ENCODE data around the gene ARHGDIG.

ARHGDIG gene

DNA sequence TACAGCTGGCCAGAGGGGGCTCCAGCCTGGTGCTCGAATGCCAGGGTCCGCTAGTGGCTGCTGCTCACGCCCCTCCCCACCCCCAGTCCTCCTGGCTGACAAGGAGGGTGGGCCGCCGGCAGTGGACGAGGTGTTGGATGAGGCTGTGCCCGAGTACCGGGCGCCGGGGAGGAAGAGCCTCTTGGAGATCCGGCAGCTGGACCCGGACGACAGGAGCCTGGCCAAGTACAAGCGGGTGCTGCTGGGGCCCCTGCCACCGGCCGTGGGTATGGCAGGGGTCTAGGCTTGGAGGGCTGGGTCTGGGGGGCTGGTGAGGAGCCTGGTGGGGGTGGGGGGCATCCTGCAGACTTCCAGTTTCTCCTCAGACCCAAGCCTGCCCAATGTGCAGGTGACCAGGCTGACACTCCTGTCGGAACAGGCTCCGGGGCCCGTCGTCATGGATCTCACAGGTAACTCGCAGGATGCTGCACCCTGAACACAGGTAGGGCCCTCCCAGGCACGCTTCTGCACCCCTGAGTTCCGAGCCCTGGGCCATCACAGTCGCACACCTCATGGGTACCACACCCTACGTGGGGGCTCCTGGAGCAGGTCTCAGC, 1.4 kb downstream of the ARHGDIG start:
- no peak for DNase-seq

DNA sequence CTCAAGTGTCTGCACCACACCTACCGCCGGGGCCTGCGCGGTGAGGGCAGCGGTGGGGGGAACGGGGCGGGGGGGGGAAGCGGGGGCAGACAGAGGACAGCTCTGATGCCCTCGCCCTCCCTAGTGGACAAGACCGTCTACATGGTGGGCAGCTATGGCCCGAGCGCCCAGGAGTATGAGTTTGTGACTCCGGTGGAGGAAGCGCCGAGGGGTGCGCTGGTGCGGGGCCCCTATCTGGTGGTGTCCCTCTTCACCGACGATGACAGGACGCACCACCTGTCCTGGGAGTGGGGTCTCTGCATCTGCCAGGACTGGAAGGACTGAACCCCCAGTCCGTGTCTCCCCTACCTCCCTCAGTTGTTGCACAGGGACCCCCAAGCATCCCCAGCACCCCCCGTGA, 2.1 kb downstream of the ARHGDIG start:
- DNase-seq, result no peak

DNA sequence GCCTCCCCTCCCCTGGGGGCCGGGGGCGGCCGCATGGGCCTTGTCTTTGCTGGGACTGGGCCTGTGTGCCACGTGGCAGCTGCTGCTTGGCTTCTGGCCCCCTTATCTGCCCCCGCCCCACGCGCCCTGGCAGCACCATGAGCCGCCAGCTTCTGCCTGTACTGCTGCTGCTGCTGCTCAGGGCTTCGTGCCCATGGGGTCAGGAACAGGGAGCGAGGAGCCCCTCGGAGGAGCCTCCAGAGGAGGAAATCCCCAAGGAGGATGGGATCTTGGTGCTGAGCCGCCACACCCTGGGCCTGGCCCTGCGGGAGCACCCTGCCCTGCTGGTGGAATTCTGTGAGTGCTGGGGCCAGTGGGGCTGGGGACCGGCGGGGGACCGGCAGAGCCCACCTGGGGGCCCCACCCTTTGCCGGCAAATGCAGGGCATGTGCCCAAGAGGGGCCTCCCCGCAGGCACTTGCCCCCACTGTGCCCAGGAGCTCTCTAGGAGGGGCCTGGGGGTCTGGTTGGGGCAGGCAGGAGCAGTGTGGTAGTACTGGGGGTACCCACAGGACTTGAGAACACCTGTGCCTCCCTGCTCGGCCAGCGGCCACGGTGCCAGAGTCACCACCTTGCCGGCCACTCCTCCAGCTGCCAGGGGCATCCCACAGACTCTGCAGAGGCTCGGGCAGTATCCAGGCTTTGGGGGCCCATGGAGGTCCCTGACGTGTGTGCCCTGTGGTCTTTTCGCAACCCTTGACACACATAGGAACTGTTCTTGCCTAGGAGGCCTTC, 2.8 kb downstream of the ARHGDIG start, which contains the start of gene PDIA2:
TSS of gene PDIA2 (plus strand) at position 132 of the 773 bp plus-strand sequence. CDS start at position 138, 6 bp downstream.
- no peak for DNase-seq

DNA sequence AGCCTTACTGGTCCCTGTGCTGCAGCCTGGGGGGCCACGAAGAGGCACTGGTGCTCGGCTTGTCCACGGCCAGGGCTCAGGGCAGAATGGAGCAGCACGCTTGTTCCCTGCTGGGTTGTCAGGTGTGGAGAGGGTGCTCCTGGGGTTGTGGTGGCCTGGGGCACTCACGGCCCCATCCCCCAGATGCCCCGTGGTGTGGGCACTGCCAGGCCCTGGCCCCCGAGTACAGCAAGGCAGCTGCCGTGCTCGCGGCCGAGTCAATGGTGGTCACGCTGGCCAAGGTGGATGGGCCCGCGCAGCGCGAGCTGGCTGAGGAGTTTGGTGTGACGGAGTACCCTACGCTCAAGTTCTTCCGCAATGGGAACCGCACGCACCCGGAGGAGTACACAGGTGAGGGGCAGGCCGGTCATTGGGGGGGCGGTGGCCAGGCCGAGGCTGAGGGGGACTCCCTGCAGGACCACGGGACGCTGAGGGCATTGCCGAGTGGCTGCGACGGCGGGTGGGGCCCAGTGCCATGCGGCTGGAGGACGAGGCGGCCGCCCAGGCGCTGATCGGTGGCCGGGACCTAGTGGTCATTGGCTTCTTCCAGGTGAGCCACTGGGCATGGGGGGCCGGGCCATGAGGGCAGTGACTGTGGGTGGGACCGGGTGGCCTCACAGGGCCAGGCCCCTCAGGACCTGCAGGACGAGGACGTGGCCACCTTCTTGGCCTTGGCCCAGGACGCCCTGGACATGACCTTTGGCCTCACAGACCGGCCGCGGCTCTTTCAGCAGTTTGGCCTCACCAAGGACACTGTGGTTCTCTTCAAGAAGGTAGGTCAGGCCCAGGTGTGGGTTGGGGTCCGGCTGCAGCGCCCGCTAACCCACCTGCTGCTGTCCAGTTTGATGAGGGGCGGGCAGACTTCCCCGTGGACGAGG, 4.1 kb downstream of the ARHGDIG start:
- DNase-seq, result no peak

DNA sequence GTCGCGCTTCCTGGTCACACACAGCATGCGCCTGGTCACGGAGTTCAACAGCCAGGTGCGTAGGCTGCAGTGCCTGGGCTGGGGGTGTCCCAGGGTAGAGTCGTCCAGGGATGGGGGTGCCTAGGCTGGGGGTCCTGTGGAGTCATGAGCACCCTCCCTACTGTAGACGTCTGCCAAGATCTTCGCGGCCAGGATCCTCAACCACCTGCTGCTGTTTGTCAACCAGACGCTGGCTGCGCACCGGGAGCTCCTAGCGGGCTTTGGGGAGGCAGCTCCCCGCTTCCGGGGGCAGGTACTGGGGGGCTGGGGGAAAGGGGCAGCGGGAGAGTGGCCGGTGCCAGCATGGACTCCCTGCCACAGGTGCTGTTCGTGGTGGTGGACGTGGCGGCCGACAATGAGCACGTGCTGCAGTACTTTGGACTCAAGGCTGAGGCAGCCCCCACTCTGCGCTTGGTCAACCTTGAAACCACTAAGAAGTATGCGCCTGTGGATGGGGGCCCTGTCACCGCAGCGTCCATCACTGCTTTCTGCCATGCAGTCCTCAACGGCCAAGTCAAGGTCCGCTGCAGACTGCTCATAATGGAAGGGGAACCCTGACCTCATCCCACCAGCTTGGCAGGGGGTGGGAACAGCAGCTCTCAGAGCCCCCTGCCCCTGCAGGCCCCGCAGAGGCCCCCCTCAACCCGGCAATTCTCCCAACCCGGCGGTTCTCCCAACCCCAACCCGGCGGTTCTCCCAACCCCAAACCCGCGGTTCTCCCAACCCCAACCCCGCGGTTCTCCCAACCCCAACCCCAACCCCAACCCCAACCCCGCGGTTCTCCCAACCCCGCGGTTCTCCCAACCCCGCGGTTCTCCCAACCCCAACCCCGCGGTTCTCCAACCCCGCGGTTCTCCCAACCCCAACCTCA, 5.0 kb downstream of the ARHGDIG start:
- no peak for DNase-seq

DNA sequence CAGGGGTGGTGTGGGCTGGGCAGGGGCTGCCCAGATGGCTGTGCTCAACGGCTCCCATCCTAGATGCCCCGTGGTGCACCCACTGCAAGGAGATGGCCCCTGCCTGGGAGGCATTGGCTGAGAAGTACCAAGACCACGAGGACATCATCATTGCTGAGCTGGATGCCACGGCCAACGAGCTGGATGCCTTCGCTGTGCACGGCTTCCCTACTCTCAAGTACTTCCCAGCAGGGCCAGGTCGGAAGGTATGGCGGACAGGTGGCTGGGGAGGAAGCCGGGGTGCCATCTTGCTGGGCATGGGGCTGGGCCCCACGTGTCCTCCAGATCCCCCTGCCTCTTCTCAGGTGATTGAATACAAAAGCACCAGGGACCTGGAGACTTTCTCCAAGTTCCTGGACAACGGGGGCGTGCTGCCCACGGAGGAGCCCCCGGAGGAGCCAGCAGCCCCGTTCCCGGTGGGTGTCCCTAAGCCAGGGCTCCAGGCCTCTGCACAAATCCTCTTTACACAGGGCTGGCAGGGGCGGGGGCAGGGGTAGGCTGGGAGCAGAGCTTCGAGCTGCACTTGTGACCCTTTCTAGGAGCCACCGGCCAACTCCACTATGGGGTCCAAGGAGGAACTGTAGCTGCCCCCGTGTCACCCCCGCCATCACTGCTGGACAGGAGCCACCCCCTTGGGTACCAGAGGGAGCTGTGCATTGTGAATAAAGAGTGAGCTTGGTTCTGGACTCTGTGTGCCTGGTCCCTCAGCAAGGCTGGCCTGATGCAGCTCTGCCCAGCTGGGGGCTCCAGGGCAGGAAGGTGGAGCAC, 6.3 kb downstream of the ARHGDIG start:
- DNase-seq, result no peak

DNA sequence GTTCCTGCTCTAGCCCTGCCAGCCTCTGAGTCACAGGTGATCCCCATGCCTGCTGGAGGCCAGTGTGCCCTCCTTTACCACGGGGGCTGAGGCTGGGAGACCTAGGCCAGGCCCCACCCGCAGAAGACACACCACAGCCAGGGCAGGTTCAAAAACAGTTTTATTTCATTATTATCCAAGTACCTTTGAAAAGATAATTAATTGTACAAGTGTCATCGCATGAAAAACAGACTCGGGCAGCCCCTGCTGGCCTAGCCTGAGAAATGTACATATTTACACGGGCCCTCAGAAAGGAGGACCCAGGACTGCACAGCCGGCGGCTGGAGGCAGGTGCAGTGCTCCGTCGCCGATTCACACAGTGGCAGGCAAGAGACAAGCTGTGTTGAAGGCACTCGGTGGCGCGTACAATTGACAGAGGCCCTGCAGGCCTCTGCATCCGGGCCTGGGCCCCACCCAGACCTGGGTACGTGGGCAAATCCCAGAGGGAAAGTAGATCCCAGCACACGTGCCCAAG, 7.0 kb downstream of the ARHGDIG start:
- no peak for DNase-seq

DNA sequence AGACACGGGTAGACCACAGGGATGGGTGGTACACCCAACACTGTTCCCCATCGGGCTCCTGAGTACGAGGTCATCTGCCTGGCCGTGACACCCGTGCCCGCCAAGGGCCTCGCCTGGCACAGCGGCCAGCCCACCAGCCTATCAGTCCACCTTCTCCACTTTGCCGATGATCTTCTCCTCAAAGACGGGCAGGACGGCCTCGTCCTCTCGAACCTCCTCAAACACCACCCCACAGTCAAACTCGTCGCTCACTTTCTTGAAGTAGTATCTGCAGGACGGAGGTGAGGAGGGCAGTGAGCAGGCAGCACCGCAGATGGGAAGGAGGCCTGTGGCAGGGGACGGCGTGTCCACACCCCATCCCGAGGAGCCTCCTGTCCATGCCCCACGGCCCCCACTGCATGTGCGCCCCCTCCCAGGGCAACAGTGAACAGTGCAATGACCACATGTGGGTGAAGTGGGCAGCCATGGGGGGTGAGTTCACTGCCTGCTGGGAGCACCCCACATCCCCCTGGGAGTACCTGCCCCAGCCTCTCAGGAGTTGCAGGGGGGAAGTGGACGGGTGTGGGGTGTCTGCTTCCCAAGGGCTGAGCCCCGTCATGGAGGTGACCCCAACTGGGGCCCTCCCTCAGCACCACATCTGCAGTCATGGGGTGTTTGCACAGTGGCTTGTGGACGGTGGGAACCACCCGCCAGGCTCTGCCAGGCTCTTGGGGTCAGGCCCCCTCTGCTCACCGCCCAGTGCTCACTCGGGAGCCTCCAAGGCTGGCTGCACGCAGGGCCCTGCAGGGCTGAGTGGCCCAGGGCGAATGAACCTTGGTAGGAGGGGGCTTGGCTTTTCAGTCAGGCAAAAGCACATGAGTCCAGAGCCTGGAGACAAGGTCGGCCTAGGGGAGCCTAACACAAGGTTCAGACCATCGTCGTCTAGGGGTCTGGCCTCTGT, 7.9 kb downstream of the ARHGDIG start:
- no peak for DNase-seq

DNA sequence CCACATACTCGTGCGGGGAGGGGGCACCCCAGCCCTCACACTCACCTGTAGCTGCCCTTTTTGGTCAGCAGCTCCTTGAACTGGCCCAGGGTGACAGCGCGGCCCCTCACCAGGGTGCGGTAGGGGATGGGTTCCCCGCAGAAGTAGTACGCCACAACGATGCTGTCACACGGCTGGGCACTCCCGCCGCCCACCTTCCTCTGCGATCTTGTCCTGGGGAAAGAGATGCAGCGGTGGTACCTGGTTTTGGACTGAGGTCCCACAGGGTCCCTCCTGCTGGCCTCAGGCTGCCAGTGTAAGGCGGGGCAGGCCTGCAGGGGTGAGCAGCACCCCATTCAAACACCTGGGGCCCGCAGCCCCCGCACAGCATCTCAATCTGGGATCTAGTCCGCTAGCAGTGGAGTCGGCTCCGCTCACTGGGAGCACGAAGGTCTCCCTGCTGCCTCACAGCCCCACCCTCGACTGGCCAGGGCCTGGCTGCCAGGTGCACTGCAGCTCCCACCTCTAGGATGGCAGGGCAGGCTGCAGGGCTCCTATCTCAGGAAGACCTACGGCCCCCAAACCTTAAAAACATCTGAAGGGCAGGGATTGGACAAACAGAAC, 9.1 kb downstream of the ARHGDIG start:
- no peak for DNase-seq

DNA sequence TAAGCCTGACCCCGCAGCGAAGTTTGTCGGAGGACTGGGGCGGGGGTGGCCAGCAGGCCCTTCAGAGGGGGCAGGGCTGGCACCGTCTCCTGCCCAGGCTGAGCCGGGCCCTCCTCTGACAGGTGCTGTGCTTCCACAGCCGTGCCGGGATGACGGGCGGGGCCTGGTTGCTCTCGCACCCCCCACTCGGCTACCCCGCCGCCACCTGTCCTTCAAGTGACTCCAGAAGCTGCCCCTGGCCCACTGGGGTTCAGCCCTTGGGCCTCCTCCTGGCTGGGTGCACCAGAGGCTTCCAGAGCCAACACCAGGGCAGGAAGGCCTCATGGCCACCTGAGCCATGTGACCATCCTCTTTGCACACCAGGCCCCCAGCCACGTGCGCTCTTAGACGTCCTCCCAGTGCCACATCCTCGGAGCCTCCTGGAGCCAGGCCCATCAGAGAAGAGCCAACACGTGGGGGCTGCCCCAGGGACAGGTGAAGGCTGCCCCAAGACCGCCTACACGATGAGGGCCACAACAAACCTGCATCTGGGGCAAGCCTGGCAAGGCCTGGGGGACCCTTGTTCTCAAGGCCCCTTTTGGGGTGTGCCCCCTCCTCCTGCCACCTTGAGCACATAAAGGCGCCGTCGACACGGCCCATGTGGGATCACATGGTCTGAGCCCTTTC, 9.8 kb downstream of the ARHGDIG start:
- no peak for DNase-seq

DNA sequence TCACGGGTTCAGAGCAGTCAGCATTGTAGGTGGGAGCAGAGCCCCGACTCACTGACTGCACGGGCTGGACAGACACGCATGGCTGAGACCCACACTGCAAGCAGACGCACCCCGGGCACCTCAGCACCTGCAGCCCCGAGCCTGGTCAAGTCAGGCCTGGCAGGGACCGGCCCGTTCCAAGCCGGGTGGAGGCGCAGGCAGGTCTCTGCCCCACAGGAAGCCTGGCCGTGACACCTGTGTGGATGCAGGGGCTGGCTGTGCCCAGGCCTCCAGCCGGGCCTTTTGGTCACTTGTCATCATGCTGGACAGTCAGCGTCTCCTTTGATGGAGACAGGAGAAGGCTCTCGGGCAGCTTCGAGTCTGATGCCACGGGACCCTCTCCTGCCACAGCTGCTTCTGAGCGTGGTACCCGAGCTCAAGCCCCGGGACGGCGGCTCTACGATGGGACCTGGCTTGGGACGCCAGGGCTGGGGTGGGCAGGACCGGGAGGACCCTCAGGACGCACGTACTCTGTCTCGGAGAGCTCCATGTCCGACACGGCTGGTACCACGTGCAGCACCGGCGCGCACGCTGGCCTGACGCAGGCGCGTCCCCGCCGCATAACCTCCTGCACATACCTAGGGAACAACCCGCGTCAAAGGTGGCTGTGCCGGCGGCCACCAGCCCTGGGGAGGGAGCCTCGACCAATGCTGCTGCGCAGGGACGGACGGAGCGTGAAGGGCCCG, 10.5 kb downstream of the ARHGDIG start:
- DNase-seq, result no peak

DNA sequence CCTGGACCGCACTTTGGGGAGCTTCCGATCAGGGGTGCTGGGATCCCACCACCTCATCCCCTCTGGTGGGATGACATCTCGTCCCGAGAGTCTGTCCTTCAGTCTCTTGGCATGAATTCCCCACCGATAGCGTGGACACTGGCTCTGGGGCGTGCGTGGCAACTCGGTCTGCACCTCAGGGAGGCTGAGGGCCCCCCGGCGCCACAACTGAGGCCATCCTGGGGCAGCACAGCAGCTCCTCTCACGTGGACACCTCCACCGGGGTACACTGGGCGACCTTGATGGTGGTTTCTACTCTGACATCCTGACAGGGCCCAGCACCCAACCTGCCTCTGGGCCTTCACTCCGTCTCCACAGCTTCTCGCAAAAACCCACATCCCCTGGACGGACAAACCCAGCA, 11.1 kb downstream of the ARHGDIG start:
- DNase-seq, result no peak

DNA sequence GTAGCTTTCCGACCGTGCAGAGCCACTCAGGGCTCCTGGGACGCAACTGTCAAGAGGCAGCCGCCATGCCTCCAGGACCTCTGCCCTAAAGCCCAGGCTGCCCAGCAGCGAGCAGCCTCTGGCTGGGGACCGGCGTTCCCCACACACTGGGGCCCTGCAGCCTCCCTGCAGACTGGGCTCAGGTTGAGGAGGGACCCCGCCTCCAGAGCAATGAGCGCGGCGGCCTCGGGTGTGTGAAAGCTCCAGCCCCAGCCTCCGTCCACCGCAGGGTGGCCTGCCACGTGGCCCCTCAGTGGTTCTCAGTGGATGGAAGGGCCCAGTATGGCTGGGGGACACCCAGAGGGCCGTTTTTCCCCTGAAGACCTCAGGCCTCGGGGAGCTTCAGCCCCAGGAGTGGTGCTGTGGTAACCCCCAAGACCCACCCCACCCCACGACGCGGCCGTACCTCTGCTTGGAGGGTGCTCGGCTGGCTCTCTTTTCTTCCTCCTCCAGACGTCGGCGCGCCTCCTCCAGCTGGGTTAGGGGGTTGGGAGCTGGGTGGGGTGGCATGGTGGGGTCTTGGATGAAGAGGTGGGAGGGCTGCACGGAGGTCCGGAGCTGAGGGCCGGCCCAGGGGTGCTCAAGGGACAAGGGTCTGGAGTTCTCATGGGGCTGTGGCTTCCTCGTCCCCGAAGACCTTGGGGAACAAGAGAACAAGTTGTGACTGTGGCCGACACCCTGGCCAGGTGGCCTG, 12.8 kb downstream of the ARHGDIG start:
- DNase-seq, result no peak

DNA sequence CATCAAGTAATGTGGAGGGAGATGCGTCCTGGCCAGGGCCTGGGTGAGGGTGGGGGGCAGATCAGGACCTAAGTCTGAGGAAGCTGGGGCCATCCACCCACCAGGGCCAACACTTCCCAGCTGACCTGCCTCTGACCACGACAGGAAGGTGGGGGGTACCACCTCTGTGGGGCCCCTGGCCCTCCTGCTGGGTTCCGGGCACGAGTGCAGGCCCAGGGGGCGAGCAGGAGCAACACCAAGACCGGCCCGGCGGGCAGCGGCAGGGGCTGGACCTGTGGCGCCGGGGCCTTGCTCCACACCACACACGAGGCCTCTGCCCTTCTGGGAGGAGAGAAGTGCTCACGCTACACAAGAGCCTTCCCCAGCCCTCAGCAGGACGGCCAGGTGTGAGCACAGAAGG, 15.9 kb downstream of the ARHGDIG start:
- DNase-seq, result no peak

DNA sequence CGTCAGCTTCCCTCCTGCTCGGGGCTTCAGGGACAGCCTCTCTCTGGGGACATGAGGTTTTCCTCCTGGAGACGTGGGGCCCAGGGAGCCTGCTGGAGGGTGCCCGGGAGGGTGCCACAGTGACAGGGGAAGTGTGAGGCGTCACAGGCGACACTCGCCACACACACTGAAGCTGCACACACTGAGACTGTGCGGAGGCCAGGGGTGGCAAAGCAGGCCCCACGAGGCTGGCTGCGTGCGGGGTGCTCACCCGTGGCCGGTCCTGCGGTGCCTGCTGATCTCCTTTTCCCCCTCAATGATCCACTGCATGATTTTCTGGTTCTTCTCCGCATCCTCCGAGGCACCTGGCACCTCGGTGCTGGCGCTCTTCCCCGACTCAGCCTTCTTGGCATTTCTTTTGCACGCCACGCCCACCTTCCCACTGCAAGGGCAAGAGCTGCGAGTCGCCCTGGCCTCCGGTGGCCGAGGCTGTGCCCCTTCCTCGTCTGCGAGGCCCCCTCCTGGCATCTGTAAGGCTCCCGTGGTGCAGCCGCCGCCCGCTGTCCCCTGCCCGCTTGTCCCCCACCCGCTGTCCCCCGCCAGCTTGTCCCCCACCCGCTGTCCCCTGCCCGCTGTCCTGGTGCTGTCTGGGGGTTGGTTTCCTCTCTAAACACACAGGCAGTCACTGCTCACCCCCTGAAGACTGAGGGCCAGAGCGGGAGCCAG, 16.6 kb downstream of the ARHGDIG start:
- DNase-seq, result no peak

DNA sequence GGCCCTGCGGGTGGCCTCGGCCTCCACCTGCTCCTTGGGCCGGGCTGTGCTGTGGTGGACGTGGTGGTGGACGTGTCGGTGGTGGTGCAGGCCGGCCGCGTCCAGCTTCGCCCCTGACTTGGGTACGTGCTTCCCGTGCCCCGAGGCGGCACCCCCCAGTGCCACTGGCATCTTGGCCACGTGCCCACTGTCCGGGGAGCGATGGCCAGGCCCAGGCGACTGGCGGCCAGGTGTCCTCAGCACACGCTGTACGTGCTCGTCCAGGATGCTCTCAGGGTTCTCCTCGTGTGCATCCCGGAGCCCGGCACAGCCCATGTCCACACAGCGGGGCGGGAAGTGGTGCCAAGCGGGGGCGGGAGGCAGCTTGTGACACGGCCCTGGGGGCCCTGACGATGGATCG, 17.4 kb downstream of the ARHGDIG start:
- no peak for DNase-seq

DNA sequence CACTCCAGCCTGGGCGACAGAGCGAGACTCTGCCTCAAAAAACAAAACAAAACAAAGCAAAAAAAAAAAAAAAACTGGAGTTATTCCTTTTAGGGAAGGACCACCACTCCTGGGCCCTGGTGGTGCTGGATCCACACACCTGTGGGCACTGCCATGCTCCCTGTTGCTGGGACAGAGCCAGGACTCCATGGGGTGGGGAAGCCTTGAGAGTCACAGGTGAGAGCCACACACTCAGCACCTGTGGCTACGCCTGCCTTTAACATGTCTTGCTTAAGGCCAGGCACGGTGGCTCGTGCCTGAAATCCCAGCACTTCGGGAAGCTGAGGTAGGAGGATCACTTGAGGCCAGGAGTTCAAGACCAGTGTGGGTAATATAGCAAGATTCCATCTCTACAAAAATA, 20.8 kb downstream of the ARHGDIG start:
- no peak for DNase-seq

Data from right forelimb (tissue), 1 donor.